ENCODE data around the gene SLC5A12.
"Not testable (repeated sequence)": the region's sequence is repeated elsewhere in the genome, so short reads cannot be mapped to it uniquely, and the experiment has no call there.

Gene SLC5A12

GRCh38 chr11:26665036-26665435 lies 56.8 kb downstream of the SLC5A12 start:
- in situ Hi-C loops (cut with HindIII; ENCODE audit: low sequenced_read_pairs), result no loop called here

GRCh38 chr11:26662916-26663315 lies 58.9 kb downstream of the SLC5A12 start:
- in situ Hi-C loops (cut with HindIII; ENCODE audit: low sequenced_read_pairs), result no loop called here

DNA sequence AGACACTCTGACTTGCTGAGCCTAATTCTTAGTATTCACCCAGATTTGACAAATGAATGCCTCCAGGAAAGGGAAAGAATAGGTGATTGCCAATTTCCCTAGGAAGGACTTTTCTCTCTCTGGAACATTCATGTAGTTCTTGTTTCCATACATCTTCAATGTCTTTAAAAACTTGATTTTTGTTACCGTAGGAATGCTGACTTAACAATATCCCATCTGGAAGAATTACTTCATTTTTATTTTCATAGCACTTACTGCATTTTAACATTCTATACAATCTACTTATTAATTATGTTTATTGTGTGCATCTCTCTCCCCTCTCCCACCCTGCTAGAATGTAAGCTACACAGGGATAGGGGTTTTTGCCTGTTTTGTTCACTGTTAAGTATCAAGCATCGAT lies 66.6 kb downstream of the SLC5A12 start:
- in situ Hi-C loops (cut with HindIII; ENCODE audit: low sequenced_read_pairs), result no loop called here

DNA sequence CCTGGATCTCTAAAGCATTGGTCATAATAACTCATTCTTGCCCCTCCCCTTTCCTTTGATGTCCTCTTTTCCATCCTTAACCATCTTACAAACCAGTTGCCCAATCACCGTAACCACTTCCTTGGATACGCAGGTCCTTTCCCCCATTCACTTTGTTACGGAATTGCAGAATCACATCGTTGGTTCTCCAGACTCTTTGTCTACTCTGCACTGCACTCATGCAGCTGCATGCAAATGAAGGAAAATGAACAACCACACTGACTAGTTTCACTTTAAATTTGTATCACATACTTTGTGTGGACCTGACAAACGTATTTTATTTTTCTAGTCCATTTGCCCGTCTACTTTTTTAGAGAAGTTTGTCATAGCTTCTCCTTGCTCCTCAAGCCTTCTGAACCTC lies 69.9 kb downstream of the SLC5A12 start:
- in situ Hi-C loops (cut with HindIII; ENCODE audit: low sequenced_read_pairs), result no loop called here

GRCh38 chr11:26649884-26650283 lies 72.0 kb downstream of the SLC5A12 start:
- in situ Hi-C loops (cut with HindIII; ENCODE audit: low sequenced_read_pairs), result no loop called here

DNA sequence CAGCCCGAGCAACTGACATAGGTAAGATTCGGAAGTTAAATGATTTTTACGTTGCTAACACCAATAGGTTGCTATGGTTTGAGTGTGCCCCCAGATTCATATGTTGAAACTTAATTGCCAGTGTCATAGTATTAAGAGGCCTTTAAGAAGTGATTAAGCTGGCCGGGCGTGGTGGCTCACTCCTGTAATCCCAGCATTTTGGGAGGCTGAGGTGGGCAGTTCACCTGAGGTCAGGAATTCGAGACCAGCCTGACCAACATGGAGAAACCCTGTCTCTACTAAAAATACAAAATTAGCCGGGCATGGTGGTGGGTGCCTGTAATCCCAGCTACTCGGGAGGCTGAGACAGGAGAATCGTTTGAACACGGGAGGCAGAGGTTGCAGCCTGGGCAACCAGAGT lies 78.5 kb downstream of the SLC5A12 start:
- in situ Hi-C loops (cut with HindIII; ENCODE audit: low sequenced_read_pairs), result not testable (repeated sequence)

DNA sequence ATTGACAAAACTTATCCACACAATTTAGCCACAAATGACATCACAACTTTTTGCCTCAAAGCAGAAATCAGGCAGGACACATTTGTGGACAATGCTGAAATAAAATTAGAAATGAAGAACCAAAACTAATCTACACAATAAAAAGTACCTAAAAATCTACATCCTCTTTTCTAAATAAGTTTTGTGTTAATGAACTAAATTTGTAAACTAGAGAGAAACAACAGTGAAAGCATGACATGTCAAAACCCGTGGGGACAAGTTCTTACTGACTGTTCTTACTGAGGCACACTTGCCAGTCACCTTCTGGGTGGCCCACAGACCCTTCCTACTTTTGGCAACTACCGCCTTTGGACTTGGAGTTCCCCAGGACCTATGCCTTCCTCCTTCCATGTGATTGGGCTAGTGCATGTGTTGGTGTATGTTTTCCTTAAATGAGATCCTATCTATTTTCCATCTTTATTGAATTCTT lies 89.1 kb downstream of the SLC5A12 start:
- in situ Hi-C loops (cut with HindIII; ENCODE audit: low sequenced_read_pairs), result no loop called here

DNA sequence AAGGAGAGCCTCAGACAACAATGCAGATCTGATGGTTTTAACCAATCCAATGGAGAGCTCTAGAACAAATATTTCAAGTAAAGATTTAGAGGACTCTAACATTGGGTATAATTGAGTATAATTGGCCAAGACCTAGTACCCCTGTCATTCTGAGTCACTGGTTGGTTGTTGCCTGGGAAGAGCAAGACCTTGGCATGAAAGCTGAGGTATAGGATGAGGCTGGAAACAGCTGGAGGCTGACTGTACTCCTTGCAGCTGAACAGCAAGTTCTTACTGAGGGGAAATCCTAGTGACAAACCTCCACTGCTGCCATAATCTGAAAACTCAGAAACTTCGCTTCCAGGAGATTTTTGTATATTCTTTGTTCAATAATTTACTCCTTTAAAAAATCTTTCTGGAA lies 95.5 kb downstream of the SLC5A12 start:
- in situ Hi-C loops (cut with HindIII; ENCODE audit: low sequenced_read_pairs), result no loop called here

DNA sequence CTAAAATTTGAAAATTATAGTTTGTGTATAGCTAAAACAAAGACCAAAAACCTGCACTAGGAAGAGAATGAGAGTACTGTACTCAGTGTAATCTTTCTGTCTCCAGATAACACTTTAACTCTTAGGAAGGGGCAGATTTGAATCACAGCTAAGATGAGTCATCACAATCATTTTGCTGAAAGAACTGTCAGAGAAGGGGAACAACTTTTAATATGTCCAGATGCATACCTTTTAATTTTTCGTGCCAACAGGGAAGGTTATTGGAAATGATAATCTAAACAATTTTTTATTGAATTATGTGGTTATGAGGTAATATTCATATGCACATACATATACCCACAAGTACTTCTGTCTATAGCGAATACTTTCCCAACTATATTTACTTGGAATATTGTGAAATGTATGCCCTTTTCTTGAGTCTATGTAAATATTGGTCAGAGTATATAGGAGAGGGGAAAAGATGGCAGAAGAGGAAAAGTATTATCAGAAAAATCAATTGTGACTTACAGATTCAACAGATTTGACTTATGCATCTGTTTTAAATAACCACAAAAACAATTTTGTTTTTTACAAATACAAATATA lies 98.7 kb downstream of the SLC5A12 start:
- in situ Hi-C loops (cut with HindIII; ENCODE audit: low sequenced_read_pairs), result no loop called here

- in situ Hi-C loops (cut with HindIII; ENCODE audit: low sequenced_read_pairs), result no loop called here
Measured at GRCh38 chr11:26622181-26622580, 99.7 kb downstream of the SLC5A12 start.

DNA sequence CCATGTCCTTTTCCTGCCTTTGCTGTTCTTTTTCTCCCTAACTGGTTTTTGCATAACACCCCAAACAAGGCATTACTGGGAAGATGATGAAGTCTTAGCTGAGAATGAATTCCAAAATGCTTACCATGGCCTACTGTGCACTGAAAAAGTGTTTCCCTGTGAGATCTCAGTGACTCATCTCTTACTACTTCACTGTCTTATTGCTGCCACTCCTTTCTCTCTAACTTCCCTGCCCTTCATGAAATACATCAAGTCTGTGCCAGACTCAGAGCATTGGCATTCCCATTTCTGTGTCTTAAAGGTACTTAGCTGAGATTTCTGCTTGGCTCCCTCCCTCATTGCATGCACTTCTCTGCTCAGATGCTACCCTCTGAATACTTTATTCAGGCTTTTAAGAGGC lies 100.7 kb downstream of the SLC5A12 start:
- in situ Hi-C loops (cut with HindIII; ENCODE audit: low sequenced_read_pairs), result no loop called here

GRCh38 chr11:26620282-26621045 lies 101.4 kb downstream of the SLC5A12 start:
- in situ Hi-C loops (cut with HindIII; ENCODE audit: low sequenced_read_pairs), result no loop called here

DNA sequence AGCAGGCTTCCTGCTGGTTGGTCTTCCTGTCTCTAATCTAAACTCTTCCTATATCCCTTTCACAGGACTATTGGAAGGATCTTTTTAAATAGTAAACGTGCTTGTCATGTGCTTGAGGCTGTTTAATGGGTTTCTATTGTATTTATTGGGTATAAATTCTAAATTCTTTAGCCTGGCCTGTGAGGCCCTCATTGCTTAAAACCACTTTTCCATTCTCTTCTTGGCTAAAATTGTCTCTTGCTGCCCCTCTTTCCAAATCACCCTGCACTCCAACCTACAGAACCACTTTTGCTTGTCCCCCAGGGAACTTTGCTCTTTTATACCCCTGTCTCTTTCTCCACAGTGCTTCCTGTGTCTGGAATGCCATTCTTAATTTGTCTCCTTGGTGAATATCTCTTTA lies 103.4 kb downstream of the SLC5A12 start:
- in situ Hi-C loops (cut with HindIII; ENCODE audit: low sequenced_read_pairs), result no loop called here
